PFSK-1 (cell line): ENCODE data around the gene KCNQ4.

Experiments
- FOXP2 ChIP-seq: optimal IDR thresholded peaks from 2 replicates; pipeline ENCODE3; 2011; ENCODE audit warnings: borderline replicate concordance, control low read depth, inconsistent platforms; ENCODE audit not compliant: insufficient read depth; ENCODE audit errors: extremely low read length, extremely low read depth
- POLR2AphosphoS5 ChIP-seq: IDR thresholded peaks from 2 replicates; pipeline ENCODE4 v1.6.1; 2012; ENCODE audit warnings: low read depth, mild to moderate bottlenecking, control low read depth, low read length, moderate library complexity
- REST ChIP-seq, 2 experiments: IDR thresholded peaks; 2 replicates each; pipeline versions ENCODE4 v1.6.1 to v1.8.0; 2011 to 2012; ENCODE audit warnings: low read depth in 2 of 2, low read length in 2 of 2, control low read depth in 1 of 2, inconsistent platforms in 1 of 2, mild to moderate bottlenecking in 1 of 2, moderate library complexity in 1 of 2; ENCODE audit not compliant: insufficient read depth in 1 of 2
- SIN3A ChIP-seq: IDR thresholded peaks from 2 replicates; pipeline ENCODE4 v1.6.1; 2012; ENCODE audit warnings: mild to moderate bottlenecking, low read length, moderate library complexity, borderline replicate concordance; ENCODE audit not compliant: insufficient read depth
- TAF1 ChIP-seq: IDR thresholded peaks from 2 replicates; pipeline ENCODE4 v1.6.1; 2012; ENCODE audit warnings: low read length, control low read depth, borderline replicate concordance; ENCODE audit not compliant: insufficient read depth

KCNQ4 gene

DNA sequence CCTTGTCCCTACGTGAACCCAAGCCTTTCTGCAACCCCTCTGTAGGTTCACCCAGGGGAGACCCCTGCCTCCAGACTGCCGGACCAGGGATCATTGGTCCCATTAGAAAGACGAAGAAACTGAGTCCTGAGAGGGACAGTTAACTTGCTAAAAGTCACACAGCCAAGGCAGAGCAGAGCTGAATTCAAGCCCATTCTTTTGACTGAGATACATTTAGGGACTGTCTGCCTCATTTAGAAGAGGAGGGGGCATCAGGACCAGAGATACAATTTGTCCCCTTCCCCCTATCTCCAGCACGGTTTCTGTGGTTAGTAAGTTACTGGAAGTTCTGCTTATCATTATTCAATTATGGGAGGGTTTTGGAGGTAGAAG lies 19.1 kb downstream of the KCNQ4 start:
- TF ChIP-seq SIN3A: no peak

DNA sequence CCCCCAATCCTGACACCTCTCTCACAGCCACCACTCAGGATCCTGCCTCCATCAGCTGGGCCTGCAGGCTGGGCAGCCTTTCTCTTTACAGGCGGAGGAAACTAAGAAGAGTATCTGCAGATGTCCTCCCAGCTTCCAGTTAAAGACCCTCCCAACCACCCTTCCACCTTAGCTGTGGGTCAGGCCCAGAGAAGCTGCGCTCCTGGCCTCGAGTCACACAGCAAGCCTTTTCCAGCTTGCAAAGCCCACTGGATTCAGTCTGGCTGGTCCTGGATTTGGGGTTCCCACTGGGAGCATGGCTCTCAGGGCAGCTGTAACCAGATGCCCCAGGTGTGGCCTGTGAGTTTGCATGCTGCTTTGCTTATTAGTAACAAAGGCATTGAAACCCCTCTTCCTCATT lies 19.9 kb downstream of the KCNQ4 start:
- TF ChIP-seq POLR2AphosphoS5 (no peak), SIN3A (no peak), FOXP2 (no peak), TAF1 (no peak), REST (IDR thresholded peaks at IDR 0.05; ENCODE audit: insufficient read depth in 1 of 2, low read depth in 2 of 2, low read length in 2 of 2) (no peak)

GRCh38 chr1:40803902-40804301 lies 20.3 kb downstream of the KCNQ4 start:
- TF ChIP-seq FOXP2 (no peak), POLR2AphosphoS5 (no peak), REST (IDR thresholded peaks at IDR 0.05; ENCODE audit: insufficient read depth in 1 of 2, low read depth in 2 of 2, low read length in 2 of 2) (no peak), SIN3A (no peak), TAF1 (no peak)

DNA sequence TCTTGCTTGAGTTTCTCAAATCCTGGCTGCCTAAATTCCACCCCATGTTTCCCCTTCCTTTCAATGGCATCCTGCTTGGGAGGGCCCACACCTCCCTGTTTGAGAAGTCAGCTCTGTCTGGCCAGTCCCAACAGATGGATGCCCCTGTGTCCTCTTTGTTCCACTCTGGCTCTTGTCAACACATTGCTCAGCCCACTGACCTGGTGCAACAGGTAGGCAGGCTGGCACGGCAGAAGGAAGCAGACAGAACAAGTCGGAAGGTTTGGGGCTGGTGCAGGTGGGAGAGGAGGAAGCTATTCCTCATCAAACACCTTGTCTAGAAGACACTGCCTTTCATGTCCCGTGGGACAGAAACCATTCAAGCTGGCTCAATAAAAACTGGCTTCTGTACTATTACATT lies 22.7 kb downstream of the KCNQ4 start:
- TF ChIP-seq SIN3A (no peak), REST (IDR thresholded peaks at IDR 0.05; ENCODE audit: insufficient read depth in 1 of 2, low read depth in 2 of 2, low read length in 2 of 2) (no peak), FOXP2 (no peak), POLR2AphosphoS5 (no peak), TAF1 (no peak)

DNA sequence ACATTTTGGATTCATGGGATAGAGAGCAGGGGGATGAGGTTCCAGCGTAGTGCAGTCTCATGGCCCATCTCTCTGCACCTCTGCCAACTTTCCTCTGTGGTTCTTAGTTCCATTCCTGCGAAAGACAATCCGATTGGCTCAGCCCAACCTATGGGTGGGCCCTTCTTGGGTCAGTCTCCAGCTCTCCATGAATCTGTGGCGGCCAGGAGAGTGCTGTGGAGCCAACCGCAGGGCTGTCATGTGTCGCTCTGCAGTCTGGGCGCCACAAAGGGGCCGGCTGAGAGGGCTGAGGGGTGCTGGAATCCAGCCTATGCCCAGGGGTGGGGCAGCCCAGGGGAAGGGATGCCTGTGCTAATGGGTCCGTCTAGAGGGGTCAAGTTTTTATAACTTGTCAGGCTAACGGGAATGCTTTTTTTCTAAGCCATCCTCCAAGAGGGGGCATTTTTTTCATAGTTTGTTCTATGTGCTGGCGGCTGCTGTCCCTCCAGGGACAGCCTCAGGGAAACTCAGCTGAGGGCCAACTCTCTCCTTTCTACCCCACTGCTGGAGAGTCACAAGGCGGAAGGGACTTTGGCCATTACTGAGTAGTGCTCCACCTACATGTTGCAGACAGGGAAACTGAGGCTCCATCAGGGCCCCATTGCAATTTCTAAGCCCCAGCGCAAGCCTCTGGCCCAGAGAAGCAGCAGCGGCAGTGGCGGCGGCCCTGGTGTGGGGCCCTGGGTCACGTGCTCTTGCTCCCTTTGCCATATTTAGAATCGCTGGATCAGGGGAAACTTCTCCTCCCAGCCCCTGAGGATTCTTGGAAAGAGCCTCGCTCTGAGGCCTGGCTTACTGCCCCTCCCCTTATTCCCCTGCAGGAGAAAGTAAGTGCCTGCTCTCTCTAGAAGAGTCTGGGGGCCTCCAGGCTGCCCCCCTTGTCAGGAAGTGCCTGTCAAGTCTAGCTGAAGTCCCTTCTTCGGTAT lies 23.4 kb downstream of the KCNQ4 start:
- TF ChIP-seq SIN3A (no peak), FOXP2 (no peak), POLR2AphosphoS5 (no peak), REST (IDR thresholded peaks at IDR 0.05; ENCODE audit: insufficient read depth in 1 of 2, low read depth in 2 of 2, low read length in 2 of 2) (no peak)
